Liver (tissue), 9 donors: ENCODE data around the gene PTCD3. TPM values are rescaled to one million over a fixed set of nuclear protein-coding genes. Genes with fewer than 3 reads are reported as not detected.

ENCODE experiments used
- DNase-seq: peaks from one replicate; pipeline ENCODE4 v3.0.0-alpha.2; 2017; ENCODE audit warnings: low spot score
- H3K27ac ChIP-seq, 2 donors: one replicate each; pipeline ENCODE4 v1.7.0; 2013; ENCODE audit warnings: inconsistent platforms in 2 of 2, low read length in 2 of 2, control low read depth in 1 of 2, low read depth in 1 of 2, mild to moderate bottlenecking in 1 of 2
- H3K27me3 ChIP-seq, 4 donors: one replicate each; pipeline versions ENCODE4 v1.6.1 to v1.7.0; 2013; ENCODE audit warnings: low read length in 3 of 4, inconsistent platforms in 1 of 4, mild to moderate bottlenecking in 1 of 4, moderate library complexity in 1 of 4; ENCODE audit not compliant: control insufficient read depth in 4 of 4, insufficient read depth in 4 of 4
- H3K36me3 ChIP-seq, 4 donors: one replicate each; pipeline versions ENCODE4 v1.6.1 to v1.7.0; 2013; ENCODE audit warnings: low read length in 3 of 4, mild to moderate bottlenecking in 3 of 4, low read depth in 1 of 4, moderate library complexity in 1 of 4; ENCODE audit not compliant: control insufficient read depth in 4 of 4, insufficient read depth in 3 of 4
- H3K4me1 ChIP-seq, 4 donors: one replicate each; pipeline versions ENCODE4 v1.6.1 to v1.7.0; 2013; ENCODE audit warnings: low read length in 3 of 4, mild to moderate bottlenecking in 3 of 4, moderate library complexity in 1 of 4; ENCODE audit not compliant: control insufficient read depth in 4 of 4, insufficient read depth in 4 of 4
- H3K4me3 ChIP-seq, 3 donors: one replicate each; pipeline versions ENCODE4 v1.6.1 to v1.7.0; 2013; ENCODE audit warnings: low read length in 3 of 3, control low read depth in 1 of 3, low read depth in 1 of 3, mild to moderate bottlenecking in 1 of 3
- H3K9ac ChIP-seq, 2 donors: one replicate each; pipeline ENCODE4 v1.7.0; 2013; ENCODE audit warnings: low read length in 2 of 2, mild to moderate bottlenecking in 2 of 2, moderate library complexity in 2 of 2, control low read depth in 1 of 2, low read depth in 1 of 2
- H3K9me3 ChIP-seq, 4 donors: one replicate each; pipeline versions ENCODE4 v1.6.1 to v1.7.0; 2013; ENCODE audit warnings: low read length in 3 of 4; ENCODE audit not compliant: control insufficient read depth in 4 of 4
- ATF3 ChIP-seq: IDR thresholded peaks from 2 replicates; pipeline ENCODE4 v1.6.1; 2016; ENCODE audit warnings: antibody characterized with exemption
- CTCF ChIP-seq: fragments of 150-350 bp; IDR thresholded peaks from 2 replicates; pipeline ENCODE4 v1.5.1; 2017; ENCODE audit warnings: improper control_type of control experiment, low read depth, low read length; ENCODE audit not compliant: missing input control
- EGR1 ChIP-seq, 2 donors: IDR thresholded peaks; 2 replicates each; pipeline ENCODE4 v1.6.1; 2016 to 2018; ENCODE audit warnings: antibody characterized with exemption in 2 of 2, low read depth in 2 of 2
- FOXA2 ChIP-seq: IDR thresholded peaks from 2 replicates; pipeline ENCODE4 v1.6.1; 2016; ENCODE audit warnings: antibody characterized with exemption
- GABPA ChIP-seq, 2 donors: IDR thresholded peaks in 1 of 2; conservative IDR thresholded peaks in 1 of 2; 2 replicates each; pipeline ENCODE4 v1.6.1; 2016; ENCODE audit warnings: antibody characterized with exemption in 2 of 2, mild to moderate bottlenecking in 1 of 2, moderate library complexity in 1 of 2
- HNF4A ChIP-seq, 2 donors: conservative IDR thresholded peaks; 2 replicates each; pipeline ENCODE4 v1.6.1; 2016; ENCODE audit warnings: antibody characterized with exemption in 2 of 2, mild to moderate bottlenecking in 2 of 2
- HNF4G ChIP-seq: IDR thresholded peaks from 2 replicates; pipeline ENCODE4 v1.6.1; 2016; ENCODE audit warnings: antibody characterized with exemption
- JUND ChIP-seq, 2 donors: IDR thresholded peaks; 2 replicates each; pipeline ENCODE4 v1.6.1; 2016; ENCODE audit warnings: antibody characterized with exemption in 2 of 2
- MAX ChIP-seq: IDR thresholded peaks from 2 replicates; pipeline ENCODE4 v1.6.1; 2016; ENCODE audit warnings: antibody characterized with exemption
- NR2F2 ChIP-seq: IDR thresholded peaks from 2 replicates; pipeline ENCODE4 v1.6.1; 2016; ENCODE audit warnings: antibody characterized with exemption
- RAD21 ChIP-seq, 2 donors: IDR thresholded peaks; 2 replicates each; pipeline ENCODE4 v1.6.1; 2016; ENCODE audit warnings: antibody characterized with exemption in 2 of 2, mild to moderate bottlenecking in 2 of 2
- REST ChIP-seq: IDR thresholded peaks from 2 replicates; pipeline ENCODE4 v1.6.1; 2016; ENCODE audit warnings: antibody characterized with exemption, mild to moderate bottlenecking
- RXRA ChIP-seq, 2 donors: IDR thresholded peaks; 2 replicates each; pipeline ENCODE4 v1.6.1; 2017 to 2018; ENCODE audit warnings: antibody characterized with exemption in 2 of 2, mild to moderate bottlenecking in 1 of 2
- ZBTB33 ChIP-seq: IDR thresholded peaks from 2 replicates; pipeline ENCODE4 v1.6.1; 2016; ENCODE audit warnings: antibody characterized with exemption
- WGBS: extraction: QIAGEN DNeasy Blood & Tissue Kit; methylation state at CpG from one replicate; pipeline ENCODE4 v1.1.7; 2013; 5-methylcytosine and 5-hydroxymethylcytosine counted together
- polyA plus RNA-seq, 2 donors: library from polyadenylated mRNA; stranded (reverse) in 1 of 2; unstranded in 1 of 2; fragments of 200-250 nt in 1 of 2; fragments of >200 nt in 1 of 2; fragmentation: Nextera tagmentation in 1 of 2; extraction: Ambion mirVana in 1 of 2; gene quantifications; one replicate each; pipeline versions ENCODE4 v1.2.1 to v1.2.3, GENCODE V29; 2013 to 2015
- total RNA-seq, 2 donors: library from RNA; depleted of rRNA; stranded (reverse); fragments of >200 nt; gene quantifications; one replicate each; pipeline ENCODE4 v1.2.3, GENCODE V29; 2014
- donor health status: healthy.
- donor health status: healthy.
- donor health status: healthy.
- donor health status: healthy.
- donor health status: healthy.

The PTCD3 gene
- total and polyA plus RNA-seq, 4 donors: 25.5 to 74.6 (median 45.2) TPM

- TF ChIP-seq EGR1 (IDR thresholded peaks at IDR 0.05; ENCODE audit: low read depth in 2 of 2): no peak
- no peak for TF ChIP-seq ATF3
- no peak for TF ChIP-seq JUND (IDR thresholded peaks at IDR 0.05)
- TF ChIP-seq RAD21 (IDR thresholded peaks at IDR 0.05): no peak
- no peak for TF ChIP-seq NR2F2
- TF ChIP-seq GABPA (IDR thresholded peaks at IDR 0.05 in 1 of 2, conservative IDR thresholded peaks at IDR 0.05 in 1 of 2): no peak
- TF ChIP-seq MAX: no peak
- no peak for TF ChIP-seq REST
- TF ChIP-seq CTCF: no peak
- no peak for TF ChIP-seq HNF4A (conservative IDR thresholded peaks at IDR 0.05)
- no peak for TF ChIP-seq ZBTB33
- no peak for TF ChIP-seq HNF4G
- TF ChIP-seq RXRA (IDR thresholded peaks at IDR 0.05): no peak
- TF ChIP-seq FOXA2: no peak
- no peak for DNase-seq
- H3K27me3 ChIP-seq: no peaks in the 10 kb centered on the region
- no peak overlapping the region for H3K4me3 ChIP-seq
- H3K27ac ChIP-seq: no peak overlapping the region
- peaks cover 14 to 84% (median 71%) of the 10 kb centered on the region in 4 donors for H3K36me3 ChIP-seq
- WGBS: 88% methylated on average over 4 of the region's 4 CpGs
- no peaks in the 10 kb centered on the region for H3K9me3 ChIP-seq
- no peaks in the 10 kb centered on the region for H3K4me1 ChIP-seq
- H3K9ac ChIP-seq: no peak overlapping the region
Measured at GRCh38 chr2:86140969-86141392, 34.9 kb downstream of the PTCD3 start.
